MCF 10A (cell line): ENCODE data around the gene CFD. TPM values are rescaled to one million over a fixed set of nuclear protein-coding genes. Genes with fewer than 3 reads are reported as not detected.
A peak's percentile ranks its signal among the peaks of the same experiment; 100 is the strongest.

Experiments used
- BruUV-seq: library from RNA; stranded (reverse); fragments of 400-500 nt; replicated peaks from 2 replicates; lab custom pipeline; 2021; lab: Mats Ljungman, UMichigan
- CTCF ChIA-PET: fragments of 300-600 bp; sonication (Branson Sonifier 250); formaldehyde crosslinking; extraction: SDS; loops from one replicate; lab custom pipeline; 2021; ENCODE audit warnings: antibody characterized with exemption, inconsistent platforms; lab: Yijun Ruan, JAX
- POLR2A ChIA-PET: fragments of 300-600, 350-650 bp; sonication (Branson Sonifier 250); formaldehyde crosslinking; extraction: SDS; loops from one replicate; lab custom pipeline; 2020; ENCODE audit warnings: antibody characterized with exemption, inconsistent platforms; lab: Yijun Ruan, JAX
- DNase-seq: peaks from one replicate; pipeline ENCODE4 v3.0.0-alpha.2; 2018; ENCODE audit not compliant: unreplicated experiment
- H3K27ac Mint-ChIP-seq: one replicate; pipeline ENCODE4 v1.8.0; 2022; ENCODE audit warnings: mild to moderate bottlenecking, low read depth, mixed read lengths; ENCODE audit not compliant: unreplicated experiment
- H3K27me3 Mint-ChIP-seq: one replicate; pipeline ENCODE4 v1.8.0; 2022; ENCODE audit warnings: mixed read lengths; ENCODE audit not compliant: insufficient read depth, unreplicated experiment
- H3K36me3 Mint-ChIP-seq: one replicate; pipeline ENCODE4 v1.8.0; 2022; ENCODE audit warnings: mild to moderate bottlenecking, moderate library complexity, mixed read lengths; ENCODE audit not compliant: insufficient read depth, unreplicated experiment
- H3K4me1 Mint-ChIP-seq: one replicate; pipeline ENCODE4 v1.8.0; 2022; ENCODE audit warnings: mixed read lengths; ENCODE audit not compliant: insufficient read depth, unreplicated experiment
- H3K4me3 Mint-ChIP-seq: one replicate; pipeline ENCODE4 v1.8.0; 2022; ENCODE audit warnings: mild to moderate bottlenecking, moderate library complexity, mixed read lengths; ENCODE audit not compliant: unreplicated experiment
- H3K9me3 Mint-ChIP-seq: one replicate; pipeline ENCODE4 v1.8.0; 2022; ENCODE audit warnings: mixed read lengths; ENCODE audit not compliant: unreplicated experiment
- intact Hi-C: fragments of 100-400 bp; cut with micrococcal nuclease; formaldehyde crosslinking; loops from 2 replicates; pipeline ENCODE4 v1.14.1; 2022
- total RNA-seq: library from RNA; stranded (reverse); gene quantifications from 2 replicates; pipeline ENCODE4 v1.2.3, GENCODE V29; 2022
- TF ChIP-seq, protein P1 (sequence below): fragments of 200-600 bp; IDR thresholded peaks from one replicate; pipeline ENCODE4 v1.8.0; 2022; ENCODE audit warnings: antibody characterized with exemption, mild to moderate bottlenecking; ENCODE audit not compliant: unreplicated experiment

CFD gene
- total RNA-seq, 1 experiment from 2014 or later, result 1.1 TPM

DNA sequence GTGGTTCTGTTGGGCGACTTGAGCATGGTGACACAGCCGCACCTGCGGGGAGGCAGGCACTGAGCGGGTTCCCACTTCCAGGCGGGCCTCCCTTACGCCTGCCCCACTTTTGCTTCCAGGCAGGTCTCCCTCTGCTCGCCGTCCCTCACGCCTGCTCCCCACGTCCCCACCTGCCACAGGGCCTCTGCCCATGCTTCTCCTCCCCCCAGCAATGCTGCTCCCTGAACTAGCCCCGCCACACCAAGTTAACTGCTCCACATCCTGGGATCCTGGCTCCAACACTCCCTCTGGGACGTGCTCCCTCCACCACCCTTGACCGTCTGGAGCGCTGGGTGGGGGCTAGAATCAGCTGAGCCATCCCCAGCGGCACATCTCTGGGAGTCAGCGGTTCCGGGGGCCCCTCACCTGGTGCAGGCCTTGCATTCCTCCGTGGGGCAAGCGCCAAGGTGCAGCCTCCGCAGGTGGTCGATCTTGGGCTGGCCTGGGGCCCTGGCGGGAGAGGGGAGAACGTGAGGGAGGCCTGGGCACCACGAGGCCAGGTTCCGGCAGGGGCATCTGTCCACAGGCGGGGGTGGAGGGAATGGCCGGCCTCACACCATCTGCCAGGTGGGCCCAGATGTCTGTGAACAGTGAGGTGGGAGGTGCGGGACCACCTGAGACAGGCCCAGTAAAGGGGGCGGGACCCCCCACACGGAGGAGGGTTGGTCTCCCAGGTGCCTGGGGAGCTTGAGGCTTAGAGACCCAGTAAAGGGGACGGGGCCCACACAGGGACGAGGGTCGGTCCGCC, 9.2 kb downstream of the CFD start:
- Mint-ChIP-seq H3K9me3 (no peaks in the 10 kb centered on the region), H3K27me3 (no peaks in the 10 kb centered on the region), H3K27ac (no peak overlapping the region), H3K4me1 (peaks cover 24% of the 10 kb centered on the region), H3K4me3 (no peak overlapping the region), H3K36me3 (peaks cover 26% of the 10 kb centered on the region)
- ChIA-PET CTCF (no interaction called here), POLR2A (no interaction called here)
- TF ChIP-seq, protein P1, sequence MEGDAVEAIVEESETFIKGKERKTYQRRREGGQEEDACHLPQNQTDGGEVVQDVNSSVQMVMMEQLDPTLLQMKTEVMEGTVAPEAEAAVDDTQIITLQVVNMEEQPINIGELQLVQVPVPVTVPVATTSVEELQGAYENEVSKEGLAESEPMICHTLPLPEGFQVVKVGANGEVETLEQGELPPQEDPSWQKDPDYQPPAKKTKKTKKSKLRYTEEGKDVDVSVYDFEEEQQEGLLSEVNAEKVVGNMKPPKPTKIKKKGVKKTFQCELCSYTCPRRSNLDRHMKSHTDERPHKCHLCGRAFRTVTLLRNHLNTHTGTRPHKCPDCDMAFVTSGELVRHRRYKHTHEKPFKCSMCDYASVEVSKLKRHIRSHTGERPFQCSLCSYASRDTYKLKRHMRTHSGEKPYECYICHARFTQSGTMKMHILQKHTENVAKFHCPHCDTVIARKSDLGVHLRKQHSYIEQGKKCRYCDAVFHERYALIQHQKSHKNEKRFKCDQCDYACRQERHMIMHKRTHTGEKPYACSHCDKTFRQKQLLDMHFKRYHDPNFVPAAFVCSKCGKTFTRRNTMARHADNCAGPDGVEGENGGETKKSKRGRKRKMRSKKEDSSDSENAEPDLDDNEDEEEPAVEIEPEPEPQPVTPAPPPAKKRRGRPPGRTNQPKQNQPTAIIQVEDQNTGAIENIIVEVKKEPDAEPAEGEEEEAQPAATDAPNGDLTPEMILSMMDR, result no peak
- DNase-seq, result no peak
- intact Hi-C loops, result no loop called here
- BruUV-seq, result no TSS peak

GRCh38 chr19:869245-870177, 10.0 kb downstream of the CFD start:
- no TSS peak for BruUV-seq
- peak; percentile 92 for DNase-seq
- ChIA-PET POLR2A (no interaction called here), CTCF (interaction anchor here (0.6 to 1.0 kb wide), 2 partner anchors 13 to 129 kb away, joined by 3 read pairs; no protein-coding TSS in a partner anchor)
- TF ChIP-seq, protein P1, result no peak
- Mint-ChIP-seq H3K27me3 (no peaks in the 10 kb centered on the region), H3K9me3 (no peaks in the 10 kb centered on the region), H3K4me3 (no peak overlapping the region), H3K27ac (no peak overlapping the region), H3K4me1 (peaks cover 24% of the 10 kb centered on the region), H3K36me3 (peaks cover 29% of the 10 kb centered on the region)
- intact Hi-C loops, result loop anchor here (5.0 kb wide), 1 partner anchor 43 kb away; the partner anchor contains the start of gene R3HDM4

- POLR2A ChIA-PET, result no interaction called here
- TF ChIP-seq, protein P1, result no peak
- Mint-ChIP-seq H3K4me1 (peaks cover 24% of the 10 kb centered on the region), H3K9me3 (no peaks in the 10 kb centered on the region), H3K27ac (no peak overlapping the region), H3K4me3 (peak overlapping the region; percentile 21), H3K27me3 (no peaks in the 10 kb centered on the region), H3K36me3 (peaks cover 36% of the 10 kb centered on the region)
- no peak for DNase-seq
- CTCF ChIA-PET, result interaction anchor here (1.0 kb wide), 1 partner anchor 14 kb away, joined by 3 read pairs; no protein-coding TSS in a partner anchor
- intact Hi-C loops, result loop anchor here (5.0 kb wide), 1 partner anchor 42 kb away; the partner anchor contains the start of gene R3HDM4
- no TSS peak for BruUV-seq
These were observed 10.8 kb downstream of the CFD start for GRCh38 chr19:870314-870713.
